Raji (cell line): ENCODE results near the gene PGAM2.

Experiments used
- POLR2A ChIP-seq: IDR thresholded peaks from 2 replicates; pipeline ENCODE4 v1.6.1; 2011; ENCODE audit warnings: low read depth, low read length, control low read depth; ENCODE audit not compliant: insufficient read depth

The PGAM2 gene

GRCh38 chr7:44057181-44057848 lies 8.1 kb downstream of the PGAM2 start:
- TF ChIP-seq POLR2A, result no peak

- TF ChIP-seq POLR2A, result no peak
Observed at GRCh38 chr7:44056681-44057080, 8.7 kb downstream of the PGAM2 start.

DNA sequence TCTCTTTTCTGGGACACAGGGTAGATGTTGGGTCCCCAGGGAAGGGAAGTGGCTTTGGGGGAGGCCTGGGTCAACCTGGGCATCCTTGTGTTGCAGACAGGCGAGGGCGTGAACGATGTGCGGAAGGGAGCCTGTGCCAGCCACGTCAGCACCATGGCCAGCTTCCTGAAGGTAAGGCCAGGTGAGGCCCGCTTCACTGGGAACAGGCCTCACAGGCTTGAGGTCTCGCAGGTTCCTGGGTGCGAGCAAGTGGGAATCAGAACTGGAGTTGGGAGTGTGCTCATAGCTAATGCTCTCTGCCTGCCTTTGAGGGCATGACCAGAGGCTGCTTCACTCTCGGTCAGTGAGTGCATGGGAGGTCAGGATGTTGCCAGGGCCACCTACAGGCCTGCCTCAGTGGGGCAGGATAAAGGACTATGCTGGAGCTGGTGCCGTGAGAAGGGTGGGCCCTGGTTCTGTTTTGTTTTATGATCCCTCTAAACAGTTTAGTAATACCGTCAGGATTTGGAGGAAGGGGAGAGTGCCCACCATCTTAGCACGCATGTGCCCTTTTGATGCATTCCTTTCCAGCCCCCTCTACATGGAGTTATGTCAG lies 12.5 kb downstream of the PGAM2 start:
- no peak for TF ChIP-seq POLR2A

DNA sequence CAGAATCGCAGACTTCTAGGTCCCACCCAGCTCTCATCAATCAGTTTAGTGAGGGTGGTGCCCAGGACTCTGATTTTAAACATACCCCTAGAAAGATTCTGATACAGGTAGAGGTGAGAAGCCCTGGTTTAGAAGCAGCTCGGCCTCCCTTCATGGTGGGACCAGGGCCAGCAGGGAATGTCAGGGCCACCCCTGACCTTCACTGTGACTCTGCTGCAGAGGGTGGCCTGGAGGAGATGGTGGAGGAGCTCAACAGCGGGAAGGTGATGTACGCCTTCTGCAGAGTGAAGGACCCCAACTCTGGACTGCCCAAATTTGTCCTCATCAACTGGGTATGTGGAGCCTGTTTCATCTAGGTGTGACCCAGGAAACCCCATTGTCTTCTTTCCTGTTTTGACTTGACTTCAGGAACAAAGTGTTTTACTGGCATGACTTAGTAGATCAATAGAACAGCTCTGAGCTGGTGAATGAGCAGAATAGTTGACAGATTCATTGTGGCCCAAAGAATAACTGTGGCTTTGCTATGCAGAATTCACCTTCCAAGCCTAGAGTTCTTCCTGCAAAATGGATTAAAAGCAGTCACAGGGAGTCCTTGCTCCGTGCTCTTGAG lies 13.7 kb downstream of the PGAM2 start:
- no peak for TF ChIP-seq POLR2A

DNA sequence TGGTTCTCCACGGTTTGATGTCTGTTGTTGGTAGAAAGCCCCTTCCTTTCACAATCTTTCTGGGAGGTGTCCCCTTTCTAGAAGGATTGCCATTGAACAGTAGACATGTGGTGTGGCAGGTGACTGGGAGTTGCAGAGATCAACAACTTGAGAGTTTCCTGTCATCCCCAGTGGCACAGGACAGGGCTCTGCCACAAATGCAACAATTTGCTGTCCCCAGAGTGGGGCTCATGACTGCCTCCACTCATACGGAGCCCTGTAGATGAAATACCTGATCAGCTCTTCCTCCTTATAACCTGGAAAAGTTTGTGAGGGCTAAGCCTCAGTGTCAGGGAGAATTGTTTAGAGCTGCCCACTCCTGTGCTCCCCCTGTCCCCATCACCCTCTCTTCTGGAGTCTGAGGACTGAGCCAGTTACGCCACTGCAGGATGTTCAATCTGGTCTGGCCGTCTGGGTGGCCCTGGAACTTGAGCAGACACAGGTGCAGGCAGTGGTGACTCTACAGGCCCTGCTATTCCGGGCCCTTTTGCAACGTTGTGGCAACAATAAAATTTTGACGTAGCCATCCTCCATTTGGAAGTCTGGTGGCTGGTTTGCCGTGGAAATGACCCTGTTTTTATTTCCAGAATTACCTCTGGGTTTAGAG lies 14.3 kb downstream of the PGAM2 start:
- TF ChIP-seq POLR2A, result no peak

DNA sequence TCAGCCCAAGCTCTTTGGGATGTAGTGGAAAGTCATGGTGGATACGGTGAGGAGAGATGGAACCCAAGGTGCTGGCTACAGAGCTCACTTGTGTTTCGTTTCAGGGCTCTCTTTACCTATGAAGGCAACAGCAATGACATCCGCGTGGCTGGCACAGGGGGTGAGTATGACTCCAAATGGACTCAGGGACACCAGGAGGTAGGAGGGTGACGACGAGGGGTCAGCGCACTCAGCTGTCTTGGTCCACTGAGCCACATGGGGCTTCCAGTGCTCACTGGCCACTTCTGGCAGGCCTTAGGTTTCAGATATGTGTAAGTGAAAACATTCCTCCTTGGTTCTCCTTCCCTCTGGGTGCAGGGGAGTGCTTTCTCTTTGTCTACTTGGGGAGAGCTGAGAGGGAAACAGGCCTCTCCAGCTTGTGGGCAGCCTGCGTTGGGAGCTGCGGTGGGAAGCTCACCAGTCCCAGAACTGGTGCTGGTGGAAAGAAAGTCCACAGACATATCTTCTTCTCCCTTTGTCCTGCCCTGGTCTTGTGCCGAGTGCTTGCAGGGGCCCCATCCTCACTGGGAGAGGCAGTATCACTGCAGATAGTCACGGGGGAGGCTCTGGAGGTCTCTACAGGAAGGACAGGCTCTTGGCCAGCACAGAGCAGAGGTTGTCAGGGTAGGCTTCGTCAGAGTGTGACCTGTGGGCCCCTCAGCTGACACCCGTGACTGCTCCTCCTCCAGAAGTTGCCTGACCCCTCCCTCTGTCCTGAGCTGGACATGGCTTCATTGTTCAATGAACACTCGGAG lies 15.0 kb downstream of the PGAM2 start:
- no peak for TF ChIP-seq POLR2A

DNA sequence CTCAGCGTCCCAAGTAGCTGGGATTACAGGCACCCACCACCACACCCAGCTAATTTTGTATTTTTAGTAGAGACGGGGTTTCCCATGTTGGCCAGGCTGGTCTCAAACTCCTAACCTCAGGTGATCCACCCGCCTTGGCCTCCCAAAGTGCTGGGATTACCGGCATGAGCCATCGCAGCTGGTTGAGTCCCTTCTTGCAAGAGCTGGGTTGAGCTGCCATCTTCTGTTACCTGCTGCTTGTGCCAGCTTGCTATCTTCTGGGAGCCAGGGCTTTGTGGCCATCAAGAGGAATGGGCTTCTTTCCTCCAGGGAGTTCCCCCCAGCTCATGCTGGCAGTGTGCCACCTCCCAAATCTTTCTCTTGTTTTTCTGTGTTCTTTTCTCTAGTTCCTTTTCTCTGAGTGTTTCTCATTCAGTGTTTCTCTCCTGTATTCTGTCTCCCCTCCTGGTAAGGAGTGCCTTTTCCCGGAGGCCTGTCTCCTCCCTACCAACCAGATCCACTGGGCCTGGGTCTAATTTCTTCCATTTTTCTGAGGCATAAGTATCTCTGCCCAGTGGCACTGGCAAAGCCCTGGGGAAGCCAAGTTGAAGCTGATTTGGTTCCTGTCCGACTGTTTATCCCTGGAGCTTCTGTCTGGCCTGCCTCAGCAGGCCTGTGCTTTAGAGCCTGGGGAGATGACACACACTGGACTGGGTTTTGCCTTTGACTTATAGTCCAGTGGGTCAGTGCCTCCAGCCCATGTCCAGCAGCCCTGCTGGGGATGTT lies 17.2 kb downstream of the PGAM2 start:
- no peak for TF ChIP-seq POLR2A

GRCh38 chr7:44046321-44047061 lies 18.9 kb downstream of the PGAM2 start:
- TF ChIP-seq POLR2A, result peak; percentile 54

DNA sequence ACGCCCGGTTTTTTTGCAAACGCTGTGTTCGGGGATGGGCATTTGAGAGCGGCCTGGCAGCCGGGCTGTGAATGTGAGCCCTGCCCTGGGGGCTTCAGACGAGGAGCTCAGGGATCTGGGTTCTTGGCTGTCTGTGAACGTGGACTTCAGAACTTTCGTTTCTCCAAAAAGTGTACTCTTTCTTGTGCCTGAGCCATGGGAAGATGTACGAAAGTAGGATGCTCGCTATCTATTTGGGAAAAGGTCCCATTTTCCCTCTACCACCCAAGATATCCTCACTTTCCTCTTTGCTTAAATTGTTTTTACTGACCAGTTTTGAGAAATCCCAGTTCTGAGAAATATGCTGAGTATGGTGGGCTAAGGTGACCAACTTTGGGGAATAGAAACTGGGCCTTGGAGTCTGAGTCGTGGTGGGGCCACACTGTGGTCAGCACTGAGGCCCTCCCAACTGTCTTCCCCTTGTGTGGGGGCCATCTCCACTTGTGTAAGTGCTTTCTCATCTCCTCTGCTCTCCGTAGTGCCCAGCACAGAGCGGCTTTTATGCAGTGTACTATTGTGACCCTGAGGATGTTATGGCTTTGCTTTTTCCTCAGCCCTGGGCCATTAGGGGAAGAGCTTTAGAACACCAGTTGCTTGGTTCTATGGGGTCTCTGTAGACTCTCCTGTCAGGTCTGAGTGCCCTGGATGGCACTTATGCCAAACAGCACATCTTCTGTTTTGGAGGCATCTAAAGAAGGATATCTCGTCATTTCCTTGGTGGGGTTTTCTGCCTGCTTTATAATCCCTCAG lies 19.9 kb downstream of the PGAM2 start:
- no peak; the same call in 1 of the 2 replicates for TF ChIP-seq POLR2A

DNA sequence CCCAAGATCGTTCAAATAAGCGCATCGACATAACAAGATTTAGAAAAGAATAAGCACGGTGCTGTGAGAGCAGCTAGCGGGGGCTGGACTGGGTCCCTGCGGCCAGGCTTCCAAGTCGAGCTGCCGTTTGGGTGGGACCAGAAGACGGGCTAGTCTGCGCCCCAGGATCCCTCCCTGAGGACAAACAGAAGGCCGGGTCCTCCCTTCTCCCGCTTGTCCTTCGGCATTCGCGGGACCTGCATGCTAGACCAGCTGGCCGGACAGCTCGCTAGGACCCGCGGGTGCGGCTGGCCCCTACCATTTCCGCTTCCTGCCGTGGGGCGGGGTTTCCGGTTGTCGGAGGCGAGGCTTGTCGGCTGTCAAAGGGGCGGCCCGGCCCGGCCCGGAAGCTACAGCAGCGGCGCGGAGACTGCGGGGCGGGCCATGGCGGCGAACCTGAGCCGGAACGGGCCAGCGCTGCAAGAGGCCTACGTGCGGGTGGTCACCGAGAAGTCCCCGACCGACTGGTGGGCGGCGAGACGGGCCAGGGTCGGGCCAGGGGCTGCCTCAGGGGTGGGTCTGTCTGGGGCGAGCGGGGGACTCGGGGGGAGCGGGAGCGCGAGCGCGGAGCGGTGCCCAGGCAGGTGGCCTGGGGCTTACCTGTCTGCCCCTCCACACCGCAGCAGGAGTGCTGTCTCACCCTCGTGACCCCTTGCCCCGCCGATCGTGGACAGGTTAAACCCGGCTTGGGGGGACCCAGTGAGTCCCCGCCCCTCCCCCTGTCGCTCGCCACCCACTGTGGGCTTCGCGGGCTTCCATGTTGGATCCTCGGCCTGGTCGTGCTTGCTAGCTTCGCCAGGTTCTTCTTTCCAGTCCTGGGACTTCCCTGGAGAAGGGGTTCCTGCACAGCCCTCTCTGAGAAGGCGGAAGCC lies 20.8 kb downstream of the PGAM2 start, which contains the start of gene DBNL:
TSS of gene DBNL (plus strand) at position 388 of the 911 bp plus-strand sequence. CDS start at position 424, 36 bp downstream.
- TF ChIP-seq POLR2A, result peak; percentile 98

DNA sequence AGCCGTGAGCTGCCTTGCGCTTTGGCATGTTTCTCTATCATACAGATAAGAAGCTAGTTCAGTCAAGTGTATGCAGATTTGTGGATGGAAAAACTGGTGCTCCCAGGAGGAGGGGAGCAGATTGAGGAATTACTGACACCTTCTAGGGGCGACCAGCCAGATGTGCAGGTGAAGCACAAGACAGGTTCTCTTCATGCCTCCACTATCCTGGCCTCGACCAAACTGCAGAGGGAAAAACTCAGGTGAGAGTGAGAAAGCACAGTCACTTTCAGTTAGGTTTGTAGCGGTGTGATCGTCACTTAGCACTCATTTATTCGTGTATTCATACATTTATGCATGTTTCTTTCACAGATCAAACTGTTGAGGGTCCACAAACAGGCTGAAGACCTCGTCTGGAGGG lies 21.5 kb downstream of the PGAM2 start:
- no peak for TF ChIP-seq POLR2A

DNA sequence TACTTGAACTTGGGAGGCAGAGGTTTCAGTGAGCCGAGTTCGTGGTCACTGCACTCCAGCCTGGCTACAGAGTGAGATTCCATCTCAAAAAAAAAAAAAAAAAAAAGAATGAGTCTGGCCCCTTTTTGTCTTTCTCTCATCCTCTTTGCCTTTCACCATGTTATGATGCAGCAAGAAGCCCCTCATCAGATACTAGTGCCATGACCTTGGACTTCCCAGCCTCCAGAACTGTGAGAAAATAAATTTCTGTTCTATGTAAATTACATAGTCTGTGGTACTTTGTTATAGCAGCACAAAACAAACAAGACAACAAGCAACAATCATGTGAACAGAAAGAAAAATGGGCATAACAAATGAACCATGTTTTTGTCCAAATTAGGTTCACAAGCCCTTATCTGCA lies 23.1 kb downstream of the PGAM2 start:
- TF ChIP-seq POLR2A, result no peak
